ENCODE results near the gene XIRP1. TPM values are rescaled to one million over a fixed set of nuclear protein-coding genes. Genes with fewer than 3 reads are reported as not detected.

The XIRP1 gene
- total RNA-seq, 4 donors from 2014 or later: 1.3 TPM; not detected in 3

GRCh38 chr3:39166932-39167532 is 25.4 kb downstream of the XIRP1 start:
- intact Hi-C loops (cut with DNase I): no loop called here
- Histone ChIP-seq H3K27me3 (no peaks in the 10 kb centered on the region), H3K4me3 (no peak overlapping the region), H3K27ac (replicated peaks in 1 of 4) (peak overlapping the region in 2 of 4 donors; percentile 17 to 39), H3K36me3 (no peaks in the 10 kb centered on the region), H3K9me3 (no peaks in the 10 kb centered on the region), H3K4me1 (peaks cover 4 to 19% (median 9%) of the 10 kb centered on the region in 4 donors)
- no peak for TF ChIP-seq CTCF (IDR thresholded peaks at IDR 0.05)
- peak in 1 of 2 donors; percentile 31 for TF ChIP-seq POLR2AphosphoS5 (IDR thresholded peaks at IDR 0.05)
- WGBS: 52% methylated on average over 1 of the region's 1 CpG
- DNase-seq (ENCODE audit: extremely low spot score): no peak

DNA sequence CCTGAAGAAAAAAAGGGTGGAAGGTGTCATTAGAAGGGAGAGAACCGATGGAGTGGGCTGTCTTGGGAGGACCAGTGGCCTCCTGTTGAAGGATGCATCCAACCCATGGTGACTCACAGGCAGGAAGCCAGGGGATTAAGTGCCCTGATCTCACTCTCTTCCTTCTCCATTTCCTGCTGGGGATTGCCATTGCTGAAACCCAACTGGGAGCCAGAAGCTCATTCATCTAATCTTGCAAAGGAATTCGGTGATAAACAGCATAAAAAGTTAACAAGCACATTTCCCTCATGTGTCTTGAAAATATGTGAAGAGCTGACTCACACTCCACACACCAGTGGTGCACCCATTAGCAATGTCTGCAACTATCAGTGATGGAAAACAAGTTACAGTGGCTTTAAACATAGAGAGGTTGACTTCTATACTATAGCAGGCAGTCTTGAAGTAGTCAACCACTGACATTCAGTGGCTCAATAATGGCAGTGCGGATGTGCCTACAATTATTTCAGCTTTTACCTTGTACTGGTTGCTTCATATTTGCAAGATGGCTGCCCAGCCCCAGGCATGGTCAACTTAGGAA is 26.2 kb downstream of the XIRP1 start:
- intact Hi-C loops (cut with DNase I): no loop called here
- 55% methylated on average over 3 of the region's 3 CpGs for WGBS
- Histone ChIP-seq H3K36me3 (no peaks in the 10 kb centered on the region), H3K27me3 (no peaks in the 10 kb centered on the region), H3K4me1 (peaks cover 4 to 19% (median 9%) of the 10 kb centered on the region in 4 donors), H3K27ac (replicated peaks in 1 of 4) (peak overlapping the region in 1 of 4 donors; percentile 11), H3K9me3 (no peaks in the 10 kb centered on the region), H3K4me3 (no peak overlapping the region)
- no peak for DNase-seq (ENCODE audit: extremely low spot score)
- TF ChIP-seq CTCF (IDR thresholded peaks at IDR 0.05): no peak
- peak in 1 of 2 donors; percentile 10 for TF ChIP-seq POLR2AphosphoS5 (IDR thresholded peaks at IDR 0.05)

DNA sequence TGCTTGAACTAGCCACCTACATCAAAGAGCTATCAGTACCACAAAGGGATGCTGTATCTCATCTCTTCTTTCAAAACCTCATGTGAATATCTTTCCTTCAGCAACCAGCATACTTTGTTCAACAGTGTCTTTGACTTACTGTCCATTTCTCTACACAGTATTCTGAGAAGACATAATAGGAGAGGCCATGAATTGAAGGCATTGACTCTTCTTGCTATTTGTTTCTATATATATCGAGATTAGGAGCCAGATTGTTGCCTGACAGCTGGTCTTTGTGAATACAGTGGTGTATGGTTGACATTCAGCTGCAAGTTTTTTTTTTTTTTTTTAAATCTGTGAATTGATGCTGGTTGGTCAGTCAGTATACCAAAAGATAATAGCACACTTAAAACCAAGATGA is 26.9 kb downstream of the XIRP1 start:
- TF ChIP-seq POLR2A (IDR thresholded peaks at IDR 0.05; ENCODE audit: low read depth) (no peak), POLR2AphosphoS5 (IDR thresholded peaks at IDR 0.05) (no peak), EP300 (IDR thresholded peaks at IDR 0.05) (no peak), CTCF (IDR thresholded peaks at IDR 0.05) (no peak)
- Histone ChIP-seq H3K4me3 (no peak overlapping the region), H3K27me3 (no peaks in the 10 kb centered on the region), H3K36me3 (no peaks in the 10 kb centered on the region), H3K27ac (replicated peaks in 1 of 4) (no peak overlapping the region), H3K4me1 (peaks cover 4 to 19% (median 9%) of the 10 kb centered on the region in 4 donors), H3K9me3 (no peaks in the 10 kb centered on the region)
- 76% methylated on average over 1 of the region's 1 CpG for WGBS
- no peak for DNase-seq (ENCODE audit: extremely low spot score)
- intact Hi-C loops (cut with DNase I): no loop called here

GRCh38 chr3:39164414-39164813 is 28.0 kb downstream of the XIRP1 start:
- WGBS: 94% methylated on average over 3 of the region's 3 CpGs

More at GRCh38 chr3:39164414-39164813, 28.0 kb downstream of the XIRP1 start:
- peaks cover 4 to 19% (median 9%) of the 10 kb centered on the region in 4 donors for H3K4me1 ChIP-seq
- intact Hi-C loops (cut with DNase I): no loop called here
- no peaks in the 10 kb centered on the region for H3K9me3 ChIP-seq
- TF ChIP-seq CTCF (IDR thresholded peaks at IDR 0.05) (no peak), POLR2A (IDR thresholded peaks at IDR 0.05; ENCODE audit: low read depth) (no peak), POLR2AphosphoS5 (IDR thresholded peaks at IDR 0.05) (no peak), EP300 (IDR thresholded peaks at IDR 0.05) (no peak)
- no peak overlapping the region for H3K27ac ChIP-seq (replicated peaks in 1 of 4)
- no peaks in the 10 kb centered on the region for H3K36me3 ChIP-seq
- no peaks in the 10 kb centered on the region for H3K27me3 ChIP-seq
- no peak overlapping the region for H3K4me3 ChIP-seq
- DNase-seq (ENCODE audit: extremely low spot score): no peak
